ENCODE measurements around the gene GGNBP2.

The GGNBP2 gene

DNA sequence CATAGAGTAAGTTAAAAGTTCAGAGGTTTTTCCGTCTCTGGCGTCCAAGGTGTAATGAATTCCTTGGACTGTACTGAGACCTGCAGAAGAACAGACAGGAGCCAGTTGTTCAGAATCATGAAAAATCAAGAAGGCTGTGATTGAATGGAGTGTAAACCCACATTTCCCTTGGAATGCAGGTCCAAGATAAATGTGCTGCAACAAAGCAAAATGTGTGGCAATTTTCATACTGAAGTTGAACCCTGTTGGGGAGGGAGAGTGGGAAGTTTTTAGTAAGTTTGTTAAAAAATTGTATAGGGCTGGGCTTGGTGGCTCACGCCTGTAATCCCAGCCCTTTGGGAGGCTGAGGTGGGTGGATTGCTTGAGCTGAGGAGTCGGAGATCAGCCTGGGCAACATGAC is 21.4 kb downstream of the GGNBP2 start:
- DNase-seq (ENCODE audit: low spot score), result no peak

DNA sequence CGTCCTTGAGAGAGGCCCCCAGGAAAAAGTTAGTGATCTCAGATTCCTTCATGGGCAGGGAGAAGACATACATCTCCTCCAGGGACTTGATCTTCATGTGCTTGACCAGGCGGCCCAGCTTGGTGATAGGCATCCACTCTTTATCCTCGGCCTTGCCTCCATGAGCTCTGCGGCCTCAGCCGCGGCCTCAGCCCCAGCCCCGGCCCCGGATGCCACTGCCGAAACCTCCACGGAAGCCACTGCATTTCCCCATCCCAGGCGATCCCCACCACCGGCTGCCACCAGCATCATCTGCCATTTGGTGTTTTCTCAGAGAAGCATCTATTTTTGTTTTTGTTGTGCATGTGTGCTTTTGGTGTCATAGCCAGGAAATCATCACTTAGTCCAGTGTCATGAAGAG is 30.3 kb downstream of the GGNBP2 start:
- DNase-seq (ENCODE audit: low spot score), result no peak

DNA sequence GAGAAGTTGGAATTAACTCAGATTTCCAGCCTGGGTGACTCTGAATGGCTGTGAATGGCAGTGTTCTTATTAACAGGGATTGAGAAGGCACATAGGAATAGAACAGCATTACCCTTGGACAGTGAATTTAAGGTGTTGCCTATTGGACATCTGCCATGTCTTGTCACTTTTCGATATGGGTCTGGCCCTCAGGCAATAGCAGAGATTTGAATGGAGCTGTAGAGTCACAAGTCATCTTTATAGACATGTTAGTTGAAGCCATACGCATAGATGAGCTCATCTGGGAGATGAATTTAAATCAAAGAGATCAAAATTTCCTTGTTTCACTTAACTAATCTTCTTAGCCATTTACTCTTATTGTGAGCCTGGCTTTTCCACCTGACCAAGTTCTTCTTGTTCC is 32.1 kb downstream of the GGNBP2 start:
- DNase-seq (ENCODE audit: low spot score), result no peak

DNA sequence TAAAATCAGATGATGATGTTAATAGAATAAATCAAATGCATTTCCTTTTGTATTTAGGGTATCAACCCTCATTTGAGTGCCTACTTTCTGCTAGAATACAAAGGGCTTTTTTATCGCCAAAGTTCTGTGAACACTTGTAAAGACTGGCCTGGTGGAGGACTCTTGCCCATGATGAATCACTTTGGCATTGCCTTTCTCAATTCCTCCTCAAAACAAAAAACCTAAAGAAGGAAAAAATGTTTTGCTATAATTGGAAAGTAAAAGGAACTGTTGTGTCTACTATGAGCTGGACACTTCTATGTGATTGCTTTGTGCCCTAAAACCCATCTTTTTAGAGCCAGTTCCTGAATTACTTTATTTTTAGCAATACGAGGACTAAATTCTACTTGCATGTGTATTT is 34.0 kb downstream of the GGNBP2 start:
- DNase-seq (ENCODE audit: low spot score), result no peak

DNA sequence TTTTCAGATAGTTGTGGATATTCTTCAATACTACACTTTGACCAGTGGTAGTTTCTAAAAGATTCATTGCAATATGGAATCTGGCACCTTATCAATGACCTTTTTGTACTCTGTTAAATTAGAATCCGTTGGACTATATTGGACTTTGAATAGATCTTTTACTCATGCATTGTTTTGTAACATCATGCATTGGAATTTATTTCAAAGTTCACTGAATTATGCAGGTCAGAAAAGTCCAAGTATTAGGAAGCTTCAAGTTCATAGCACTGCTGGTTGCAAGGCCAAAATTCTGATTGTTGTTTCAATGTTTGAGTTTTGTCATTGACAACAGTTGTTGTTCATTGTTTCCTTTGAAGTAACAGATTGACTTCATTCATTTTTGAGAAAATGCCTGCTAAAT is 39.1 kb downstream of the GGNBP2 start:
- no peak for DNase-seq (ENCODE audit: low spot score)

DNA sequence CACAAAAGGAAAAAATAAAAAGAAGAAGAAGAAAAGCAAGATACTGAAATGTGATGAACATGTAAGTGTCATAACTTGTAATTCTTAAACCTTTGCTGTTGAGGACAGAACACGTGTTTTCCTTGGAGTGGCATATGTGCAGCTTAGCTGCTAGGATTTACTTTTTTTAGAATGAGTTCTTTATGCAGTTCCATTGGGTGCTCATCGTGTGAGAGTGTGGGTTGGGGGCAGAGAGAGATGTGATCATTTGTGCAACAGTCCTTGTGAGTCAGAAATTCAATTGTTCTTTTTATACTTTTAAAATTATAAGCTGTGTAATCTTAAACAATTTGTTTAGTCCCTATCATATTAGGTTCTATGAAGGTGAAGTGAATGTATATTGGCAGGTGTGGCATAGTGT is 41.4 kb downstream of the GGNBP2 start:
- DNase-seq (ENCODE audit: low spot score), result no peak

DNA sequence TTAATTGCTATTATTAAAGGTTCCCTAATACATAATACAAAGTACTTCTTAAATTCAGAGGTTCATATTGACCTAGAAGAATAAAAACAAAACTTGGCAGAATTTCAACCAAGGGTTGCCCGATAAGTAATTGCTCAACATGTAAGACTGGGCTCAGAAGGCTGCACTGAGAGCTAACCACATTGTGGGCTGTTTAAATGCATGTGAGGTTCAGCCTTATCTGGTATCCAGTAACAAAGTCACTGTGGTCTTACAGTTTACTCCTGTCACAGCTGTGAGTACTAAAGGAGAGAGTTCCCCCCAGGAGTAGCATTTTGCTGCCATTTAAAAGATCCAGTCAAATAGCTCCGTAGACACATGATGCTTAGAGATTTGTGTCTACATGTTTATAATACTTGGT is 45.4 kb downstream of the GGNBP2 start:
- DNase-seq (ENCODE audit: low spot score), result no peak

DNA sequence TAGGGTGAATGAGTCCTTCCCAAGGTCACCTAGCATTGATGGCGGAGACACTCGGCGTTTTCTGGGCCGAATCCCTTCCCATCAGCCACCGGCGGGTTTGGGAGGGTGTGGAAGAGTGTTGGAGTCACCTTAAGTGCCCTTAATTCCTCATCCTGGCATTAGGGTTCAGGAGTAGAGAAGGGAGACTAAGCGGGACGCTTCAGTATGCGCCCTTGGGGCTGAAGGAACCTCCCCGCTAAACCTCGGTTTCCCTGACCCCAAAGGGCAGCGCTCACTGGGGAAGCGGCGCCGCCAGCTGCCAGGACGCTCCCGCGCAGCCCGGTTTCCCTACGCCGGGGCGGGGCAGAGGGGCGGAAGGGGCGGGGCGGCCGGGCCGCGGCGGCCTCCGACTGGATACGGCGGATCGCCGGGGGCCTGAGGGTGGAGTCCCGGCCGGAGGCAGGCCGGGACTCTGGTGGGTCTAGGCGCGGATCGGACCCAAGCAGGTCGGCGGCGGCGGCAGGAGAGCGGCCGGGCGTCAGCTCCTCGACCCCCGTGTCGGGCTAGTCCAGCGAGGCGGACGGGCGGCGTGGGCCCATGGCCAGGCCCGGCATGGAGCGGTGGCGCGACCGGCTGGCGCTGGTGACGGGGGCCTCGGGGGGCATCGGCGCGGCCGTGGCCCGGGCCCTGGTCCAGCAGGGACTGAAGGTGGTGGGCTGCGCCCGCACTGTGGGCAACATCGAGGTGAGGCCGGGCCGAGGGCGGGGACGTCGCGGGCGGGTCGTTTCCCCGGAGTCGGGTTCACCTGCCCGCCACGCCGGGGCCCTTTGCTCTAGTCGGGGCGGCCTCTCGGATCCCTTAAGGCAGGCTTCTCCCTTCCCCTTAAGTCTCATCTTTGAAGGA is 47.0 kb downstream of the GGNBP2 start, which contains the start of gene DHRS11:
DHRS11 (plus strand) TSS at position 446 of the 882 bp plus-strand sequence; CDS start at position 577, 131 bp downstream.
- peak; percentile 52 for DNase-seq (ENCODE audit: low spot score)

DNA sequence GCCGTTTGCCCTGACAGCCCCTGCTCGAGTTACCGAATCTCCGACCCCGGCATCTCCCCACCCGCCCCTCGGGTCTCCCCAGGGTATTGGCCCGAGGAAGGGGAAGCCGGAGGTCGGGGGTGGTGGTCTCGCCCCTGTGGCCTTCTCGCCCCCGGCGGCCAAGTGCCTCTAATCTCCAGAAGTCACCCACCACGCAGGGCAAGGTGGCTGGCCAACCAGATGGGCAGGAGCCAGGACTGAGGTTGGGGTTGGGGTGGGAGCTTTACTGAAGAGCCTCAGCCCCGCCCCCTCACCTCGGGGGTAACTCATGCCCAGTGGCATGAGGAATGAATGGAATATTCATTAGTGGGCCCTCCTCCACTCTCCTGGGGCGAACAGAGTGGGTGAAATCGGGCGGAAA is 47.6 kb downstream of the GGNBP2 start:
- DNase-seq (ENCODE audit: low spot score), result no peak

DNA sequence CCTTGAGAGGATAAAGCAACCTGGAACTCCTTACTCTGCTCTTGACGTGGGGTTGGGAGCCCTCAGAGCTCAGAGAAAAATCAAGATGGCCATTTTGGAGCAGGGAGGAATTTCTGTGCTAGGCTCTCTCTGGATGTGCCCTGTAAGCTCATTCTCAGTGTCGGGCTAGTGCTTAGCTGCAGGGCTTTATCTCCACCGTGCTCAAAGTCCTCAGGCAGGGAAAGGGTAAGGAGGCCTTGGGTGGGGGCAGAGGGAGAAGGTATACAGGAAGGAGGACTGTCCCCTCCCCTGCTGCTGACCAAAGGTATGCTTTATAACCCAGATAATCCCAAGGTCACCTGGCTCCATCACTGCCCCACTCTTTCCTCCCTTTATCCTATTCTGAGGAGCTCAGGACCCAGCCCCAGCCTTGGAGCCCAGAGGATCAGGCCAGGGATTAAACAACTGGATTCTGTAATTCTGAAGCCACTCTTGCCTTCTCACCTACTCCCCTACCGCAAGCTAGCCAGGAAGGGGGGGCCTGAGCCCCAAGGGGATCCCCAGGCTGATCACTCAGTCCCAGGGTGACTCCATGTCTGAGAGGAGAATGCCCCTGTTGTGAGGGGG is 48.1 kb downstream of the GGNBP2 start:
- no peak for DNase-seq (ENCODE audit: low spot score)

DNA sequence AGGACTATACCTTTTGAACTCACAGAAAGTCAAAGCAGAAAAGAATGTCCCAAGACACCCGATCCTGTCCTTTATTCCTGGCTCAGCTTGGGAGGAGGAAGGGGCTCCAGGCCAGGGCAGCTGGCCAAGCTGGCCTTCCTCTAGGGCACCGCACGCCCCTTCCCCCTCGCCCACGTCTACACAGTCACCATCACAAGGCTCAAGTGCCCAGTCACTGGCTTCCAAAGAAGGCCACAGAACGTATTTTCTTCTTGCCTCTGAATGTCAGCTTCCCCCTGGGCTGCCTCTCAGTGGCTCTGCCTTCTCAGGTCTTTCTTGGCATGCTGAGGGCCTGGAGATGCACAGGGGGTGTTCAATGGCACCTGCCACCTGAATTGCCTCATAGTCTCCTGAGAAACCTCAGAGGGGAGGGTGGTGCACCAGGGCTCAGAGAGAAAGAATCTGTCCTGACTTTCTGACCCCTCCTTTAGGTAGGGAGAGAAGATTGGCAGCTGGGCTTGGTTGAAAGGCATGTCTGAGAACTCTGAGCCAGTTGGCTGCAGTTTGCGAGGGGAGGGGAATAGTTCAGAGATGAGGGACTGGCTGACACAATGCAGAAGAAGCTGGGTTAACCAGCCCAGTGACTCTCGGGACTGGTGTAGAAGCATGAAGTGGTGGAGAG is 49.1 kb downstream of the GGNBP2 start:
- DNase-seq (ENCODE audit: low spot score), result no peak

DNA sequence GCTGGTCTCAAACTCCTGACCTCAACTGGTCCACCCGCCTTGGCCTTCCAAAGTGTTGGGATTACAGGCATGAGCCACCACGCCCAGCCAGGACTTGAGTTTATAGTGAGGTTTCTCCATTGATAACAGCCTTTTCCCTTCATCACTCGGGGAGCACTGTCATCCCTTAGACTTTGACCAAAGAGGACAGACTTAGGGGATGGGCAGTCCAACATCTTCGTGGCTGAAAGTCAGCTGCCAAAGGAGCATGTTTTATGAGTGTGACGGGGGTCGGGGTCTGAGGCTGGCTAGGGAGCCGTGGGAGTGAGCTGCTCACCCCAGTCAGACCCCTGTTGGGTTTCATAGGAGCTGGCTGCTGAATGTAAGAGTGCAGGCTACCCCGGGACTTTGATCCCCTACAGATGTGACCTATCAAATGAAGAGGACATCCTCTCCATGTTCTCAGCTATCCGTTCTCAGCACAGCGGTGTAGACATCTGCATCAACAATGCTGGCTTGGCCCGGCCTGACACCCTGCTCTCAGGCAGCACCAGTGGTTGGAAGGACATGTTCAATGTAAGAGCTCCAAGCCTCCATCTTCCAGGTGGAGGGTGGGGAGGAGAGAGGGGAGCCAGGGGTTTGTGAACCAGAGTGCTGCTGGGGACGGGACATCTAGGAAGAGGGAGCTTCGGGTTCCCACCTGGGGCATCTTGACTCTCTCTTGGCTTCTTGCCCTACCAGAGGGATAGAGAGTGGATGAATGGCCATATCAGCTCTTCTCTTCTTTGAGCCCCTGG is 50.1 kb downstream of the GGNBP2 start:
- DNase-seq (ENCODE audit: low spot score), result no peak

DNA sequence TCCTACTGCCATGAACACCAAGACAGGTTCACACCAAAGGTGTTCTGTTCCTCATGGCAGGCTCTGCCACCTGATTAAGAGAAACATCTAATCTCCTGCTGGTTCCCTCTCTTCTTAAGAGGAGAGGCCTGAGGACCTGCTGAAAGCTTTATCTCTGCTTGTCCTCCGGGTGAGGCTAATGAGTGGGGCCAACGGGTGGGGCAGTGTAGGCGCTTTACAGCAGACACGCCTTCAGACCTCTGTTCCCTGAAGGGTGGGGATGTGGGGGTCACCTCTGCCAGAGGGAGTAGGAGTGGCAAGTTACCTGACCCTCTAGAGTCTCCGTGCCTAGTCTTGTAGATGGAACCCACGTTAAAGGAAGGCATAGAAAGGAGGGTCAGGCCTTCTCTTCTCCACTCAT is 52.5 kb downstream of the GGNBP2 start:
- DNase-seq (ENCODE audit: low spot score), result no peak

DNA sequence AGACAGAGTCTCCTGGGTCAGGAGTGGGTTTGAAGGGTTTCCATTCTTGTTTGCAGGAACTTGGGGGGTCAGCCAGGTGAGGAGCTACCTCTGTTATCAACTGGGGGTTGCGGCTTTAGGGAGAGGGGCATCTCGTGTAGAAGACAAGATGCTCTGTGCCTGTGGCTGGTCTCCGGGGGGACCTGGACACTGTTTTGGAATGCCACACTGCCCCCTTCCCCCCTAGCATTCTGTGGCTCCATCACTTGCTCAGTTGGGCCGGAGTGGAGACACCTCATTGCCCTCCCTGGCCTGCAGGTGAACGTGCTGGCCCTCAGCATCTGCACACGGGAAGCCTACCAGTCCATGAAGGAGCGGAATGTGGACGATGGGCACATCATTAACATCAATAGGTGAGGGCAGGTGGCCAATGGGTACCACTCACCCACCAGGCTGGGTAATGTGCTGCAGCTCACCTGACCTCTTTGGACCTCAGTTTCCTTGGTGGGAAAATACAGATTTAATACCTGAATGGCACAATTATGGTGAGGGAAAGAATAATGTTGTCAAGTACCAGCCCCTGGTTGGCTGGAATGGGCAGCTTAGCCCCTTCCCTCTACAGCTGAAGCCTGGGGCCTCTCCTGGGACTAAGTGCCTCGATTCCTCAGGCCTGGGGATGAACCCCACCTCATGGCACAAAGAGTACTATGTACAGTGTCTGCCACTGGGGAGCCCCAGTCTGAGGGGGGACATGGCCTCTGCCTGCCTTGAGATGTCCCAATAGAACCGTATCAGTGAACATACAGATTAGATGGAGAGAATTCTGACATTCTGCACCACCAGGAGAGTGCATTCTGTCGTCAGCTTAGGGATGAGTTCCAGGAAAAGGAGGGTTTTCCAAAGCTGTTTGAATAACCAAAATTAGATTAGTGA is 53.4 kb downstream of the GGNBP2 start:
- DNase-seq (ENCODE audit: low spot score), result no peak

DNA sequence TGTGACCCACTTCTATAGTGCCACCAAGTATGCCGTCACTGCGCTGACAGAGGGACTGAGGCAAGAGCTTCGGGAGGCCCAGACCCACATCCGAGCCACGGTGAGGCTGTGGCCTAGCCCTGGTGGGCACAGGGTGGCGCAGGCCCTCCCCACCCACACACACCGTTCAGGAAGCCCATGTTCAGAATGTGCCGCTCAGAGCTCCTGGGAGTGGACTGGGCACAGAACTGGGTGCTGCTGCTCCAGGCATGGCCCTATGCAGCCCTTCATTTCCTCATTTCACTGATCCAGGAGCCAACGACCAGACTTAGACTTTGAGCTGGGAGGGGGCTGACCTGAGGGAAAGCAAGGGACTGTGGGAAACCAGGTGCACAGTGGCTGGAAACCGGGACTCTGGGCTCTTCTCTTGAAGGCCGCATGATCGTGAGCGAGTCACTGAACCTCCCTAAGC is 54.3 kb downstream of the GGNBP2 start:
- no peak for DNase-seq (ENCODE audit: low spot score)

DNA sequence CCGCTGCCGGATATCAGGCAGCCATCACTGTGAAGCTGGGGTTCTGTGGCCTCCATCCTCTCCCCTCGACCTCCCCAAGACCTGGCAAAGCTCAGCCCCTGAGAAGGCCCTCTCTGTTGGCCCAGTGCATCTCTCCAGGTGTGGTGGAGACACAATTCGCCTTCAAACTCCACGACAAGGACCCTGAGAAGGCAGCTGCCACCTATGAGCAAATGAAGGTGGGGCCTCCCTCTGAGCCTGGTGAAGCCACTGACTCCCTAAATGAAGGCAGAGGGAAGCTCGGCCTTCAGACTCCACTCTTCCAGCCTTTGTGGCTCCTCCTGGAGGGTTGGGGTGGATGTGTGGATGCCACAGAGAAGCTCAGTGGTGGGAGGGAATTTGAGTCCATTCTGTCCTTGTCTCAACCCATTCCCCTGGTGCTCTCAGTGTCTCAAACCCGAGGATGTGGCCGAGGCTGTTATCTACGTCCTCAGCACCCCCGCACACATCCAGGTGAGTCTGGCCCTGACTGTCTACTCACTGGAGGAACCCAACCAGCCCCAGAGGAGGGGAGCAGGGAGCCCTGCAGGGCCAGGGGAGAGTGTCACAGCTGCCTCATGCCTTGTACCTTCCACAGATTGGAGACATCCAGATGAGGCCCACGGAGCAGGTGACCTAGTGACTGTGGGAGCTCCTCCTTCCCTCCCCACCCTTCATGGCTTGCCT is 55.0 kb downstream of the GGNBP2 start:
- no peak for DNase-seq (ENCODE audit: low spot score)

DNA sequence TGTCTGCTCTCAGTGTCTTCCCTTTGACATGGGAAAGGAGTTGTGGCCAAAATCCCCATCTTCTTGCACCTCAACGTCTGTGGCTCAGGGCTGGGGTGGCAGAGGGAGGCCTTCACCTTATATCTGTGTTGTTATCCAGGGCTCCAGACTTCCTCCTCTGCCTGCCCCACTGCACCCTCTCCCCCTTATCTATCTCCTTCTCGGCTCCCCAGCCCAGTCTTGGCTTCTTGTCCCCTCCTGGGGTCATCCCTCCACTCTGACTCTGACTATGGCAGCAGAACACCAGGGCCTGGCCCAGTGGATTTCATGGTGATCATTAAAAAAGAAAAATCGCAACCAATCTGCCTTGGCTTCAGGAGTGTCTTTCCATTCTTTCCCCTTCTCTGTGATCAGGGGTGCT is 55.7 kb downstream of the GGNBP2 start:
- DNase-seq (ENCODE audit: low spot score), result no peak

DNA sequence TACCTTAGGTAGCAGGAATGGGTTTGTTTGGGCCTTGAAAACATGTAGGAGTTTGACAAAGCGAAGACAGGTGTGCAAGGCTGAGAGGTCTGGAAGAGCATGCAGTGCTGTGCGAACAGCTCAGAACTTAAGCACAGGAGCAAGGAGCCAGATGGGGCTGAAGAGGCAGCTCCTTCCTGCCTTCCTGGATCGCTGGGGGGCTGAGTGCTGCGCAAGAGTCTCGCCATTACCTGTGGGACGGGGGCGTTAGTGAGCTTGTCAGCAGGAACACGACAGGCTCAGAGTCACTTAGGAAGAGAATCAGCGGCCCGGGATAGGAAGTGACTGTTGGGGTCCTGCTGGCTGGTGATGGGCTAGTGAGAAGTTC is 56.2 kb downstream of the GGNBP2 start:
- DNase-seq (ENCODE audit: low spot score), result no peak

DNA sequence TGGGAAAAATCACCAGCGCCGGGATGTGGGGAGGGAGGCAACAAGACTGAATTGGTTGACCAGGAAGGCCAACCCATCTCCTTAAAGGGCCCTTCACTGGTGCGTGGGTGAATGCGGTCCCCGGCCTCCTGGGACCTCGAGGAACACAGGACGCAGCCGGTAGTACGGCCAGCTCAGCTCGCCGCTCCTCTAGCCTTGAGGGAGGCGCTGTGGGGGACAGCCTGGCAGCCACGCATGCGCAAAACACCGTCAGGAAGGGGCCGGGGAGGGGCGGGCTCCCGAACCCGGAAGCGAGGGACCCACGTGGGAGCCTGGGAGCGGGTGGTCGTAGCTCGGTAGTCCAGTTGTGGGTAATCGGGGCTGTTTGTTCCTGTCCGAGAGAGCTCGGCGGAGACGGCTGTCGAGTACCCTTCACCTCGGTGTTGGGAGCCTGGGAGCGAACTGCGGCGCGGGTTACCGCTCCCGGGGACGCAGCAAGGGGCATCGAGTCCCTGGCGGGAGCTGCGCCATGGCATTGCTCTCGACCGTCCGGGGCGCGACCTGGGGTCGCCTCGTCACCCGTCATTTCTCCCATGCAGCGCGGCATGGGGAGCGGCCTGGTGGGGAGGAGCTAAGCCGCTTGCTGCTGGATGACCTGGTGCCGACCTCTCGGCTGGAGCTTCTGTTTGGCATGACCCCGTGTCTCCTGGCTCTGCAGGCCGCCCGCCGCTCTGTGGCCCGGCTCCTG is 56.7 kb downstream of the GGNBP2 start, which contains the start of gene MRM1:
MRM1 (plus strand) TSS at position 281 of the 727 bp plus-strand sequence; CDS start at position 509, 228 bp downstream.
- DNase-seq (ENCODE audit: low spot score), result peak; percentile 92

Measured in kidney capillary endothelial cell (primary cell).